ENCODE measurements around the gene LIPK.

Gene LIPK

GRCh38 chr10:88742448-88742847 lies 36.4 kb downstream of the LIPK start:
- no peak overlapping the region for H3K4me2 ChIP-seq (ENCODE audit: low read length)
- no peak overlapping the region for H2AFZ ChIP-seq
- H3K4me1 ChIP-seq: no peaks in the 10 kb centered on the region
- no peaks in the 10 kb centered on the region for H3K27me3 ChIP-seq (ENCODE audit: control insufficient read depth, insufficient read depth, low read length)
- TF ChIP-seq CTCF (IDR thresholded peaks at IDR 0.05): no peak
- H3K36me3 ChIP-seq (ENCODE audit: control insufficient read depth, insufficient read depth, low read length): no peaks in the 10 kb centered on the region
- no peaks in the 10 kb centered on the region for H3K79me2 ChIP-seq
- H3K4me3 ChIP-seq (ENCODE audit: low read depth, low read length): no peak overlapping the region
- no peak overlapping the region for H3K9ac ChIP-seq
- H3K9me3 ChIP-seq (ENCODE audit: control insufficient read depth, low read length): no peaks in the 10 kb centered on the region
- no peak overlapping the region for H3K27ac ChIP-seq

DNA sequence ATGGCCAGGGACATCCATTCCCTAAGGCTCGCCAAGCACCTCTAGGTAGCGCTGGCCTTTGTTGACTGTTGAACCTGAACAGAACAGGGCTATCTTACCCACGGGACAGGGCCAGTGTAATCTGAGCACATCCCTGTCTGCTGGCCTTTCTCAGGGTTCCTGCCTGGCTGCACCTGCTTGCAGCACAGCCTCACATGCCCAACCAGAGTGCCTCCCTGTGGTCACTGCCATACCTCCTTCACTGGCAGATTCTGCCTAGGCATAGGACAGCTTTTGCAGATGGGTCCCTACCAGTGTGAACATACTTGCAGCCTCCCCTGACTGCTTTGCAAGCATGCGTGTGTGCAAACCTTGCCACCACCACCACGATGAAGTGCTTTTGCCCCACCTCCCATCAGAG lies 38.0 kb downstream of the LIPK start:
- Histone ChIP-seq H3K36me3 (ENCODE audit: control insufficient read depth, insufficient read depth, low read length) (no peaks in the 10 kb centered on the region), H3K27me3 (ENCODE audit: control insufficient read depth, insufficient read depth, low read length) (no peaks in the 10 kb centered on the region), H3K4me1 (no peaks in the 10 kb centered on the region), H3K4me3 (ENCODE audit: low read depth, low read length) (no peak overlapping the region), H3K79me2 (no peaks in the 10 kb centered on the region), H3K9me3 (ENCODE audit: control insufficient read depth, low read length) (no peaks in the 10 kb centered on the region), H3K9ac (no peak overlapping the region), H3K4me2 (ENCODE audit: low read length) (no peak overlapping the region), H2AFZ (no peak overlapping the region), H3K27ac (no peak overlapping the region)
- TF ChIP-seq CTCF (IDR thresholded peaks at IDR 0.05): no peak

DNA sequence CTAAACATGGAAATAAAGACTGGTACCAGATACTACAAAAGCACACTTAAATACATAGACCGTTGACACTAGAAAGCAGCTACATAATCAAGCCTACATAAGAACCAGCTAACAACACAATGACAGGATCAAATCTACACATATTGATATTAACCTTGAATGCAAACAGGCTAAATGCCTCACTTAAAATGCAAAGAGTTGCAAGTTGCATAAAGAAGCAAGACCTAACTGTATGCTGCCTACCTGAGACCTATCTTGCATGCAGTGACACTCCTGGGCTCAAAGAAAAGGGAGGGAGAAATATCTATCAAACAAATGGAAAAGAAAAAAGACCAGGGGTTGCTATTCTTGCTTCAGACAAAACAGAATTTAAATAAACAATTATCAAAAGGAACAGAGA lies 39.6 kb downstream of the LIPK start:
- no peak overlapping the region for H3K27ac ChIP-seq
- H3K27me3 ChIP-seq (ENCODE audit: control insufficient read depth, insufficient read depth, low read length): no peaks in the 10 kb centered on the region
- H3K36me3 ChIP-seq (ENCODE audit: control insufficient read depth, insufficient read depth, low read length): no peaks in the 10 kb centered on the region
- H2AFZ ChIP-seq: no peak overlapping the region
- H3K4me3 ChIP-seq (ENCODE audit: low read depth, low read length): no peak overlapping the region
- H3K4me2 ChIP-seq (ENCODE audit: low read length): no peak overlapping the region
- H3K4me1 ChIP-seq: no peaks in the 10 kb centered on the region
- H3K9ac ChIP-seq: no peak overlapping the region
- TF ChIP-seq CTCF (IDR thresholded peaks at IDR 0.05): no peak
- H3K9me3 ChIP-seq (ENCODE audit: control insufficient read depth, low read length): no peaks in the 10 kb centered on the region
- H3K79me2 ChIP-seq: no peaks in the 10 kb centered on the region

GRCh38 chr10:88754287-88754686 lies 48.2 kb downstream of the LIPK start:
- Histone ChIP-seq H3K4me2 (ENCODE audit: low read length) (no peak overlapping the region), H3K9ac (no peak overlapping the region), H3K4me1 (no peaks in the 10 kb centered on the region), H3K27me3 (ENCODE audit: control insufficient read depth, insufficient read depth, low read length) (no peaks in the 10 kb centered on the region), H3K4me3 (ENCODE audit: low read depth, low read length) (no peak overlapping the region), H2AFZ (no peak overlapping the region), H3K27ac (no peak overlapping the region), H3K9me3 (ENCODE audit: control insufficient read depth, low read length) (no peaks in the 10 kb centered on the region), H3K36me3 (ENCODE audit: control insufficient read depth, insufficient read depth, low read length) (no peaks in the 10 kb centered on the region), H3K79me2 (no peaks in the 10 kb centered on the region)
- TF ChIP-seq CTCF (IDR thresholded peaks at IDR 0.05): no peak

DNA sequence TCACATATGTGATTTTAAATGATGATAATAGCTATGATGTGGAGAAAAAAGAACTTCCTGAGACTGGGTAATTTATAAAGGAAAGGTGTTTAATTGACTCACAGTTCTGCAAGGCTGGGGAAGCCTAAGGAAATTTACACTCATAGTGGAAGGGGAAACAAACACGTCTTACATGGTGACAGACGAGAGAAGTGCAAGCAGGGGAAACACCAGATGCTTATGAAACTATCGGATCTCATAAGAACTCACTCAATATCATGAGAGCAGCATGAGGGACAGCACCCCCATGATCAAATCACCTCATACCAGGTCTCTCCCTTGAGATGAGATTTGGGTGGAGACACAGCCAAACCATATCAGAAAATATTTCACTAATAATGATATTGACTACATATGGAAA lies 49.7 kb downstream of the LIPK start:
- no peak overlapping the region for H2AFZ ChIP-seq
- no peaks in the 10 kb centered on the region for H3K4me1 ChIP-seq
- no peaks in the 10 kb centered on the region for H3K79me2 ChIP-seq
- no peak overlapping the region for H3K4me2 ChIP-seq (ENCODE audit: low read length)
- H3K27ac ChIP-seq: no peak overlapping the region
- no peaks in the 10 kb centered on the region for H3K36me3 ChIP-seq (ENCODE audit: control insufficient read depth, insufficient read depth, low read length)
- H3K9me3 ChIP-seq (ENCODE audit: control insufficient read depth, low read length): no peaks in the 10 kb centered on the region
- no peak for TF ChIP-seq CTCF (IDR thresholded peaks at IDR 0.05)
- H3K4me3 ChIP-seq (ENCODE audit: low read depth, low read length): no peak overlapping the region
- no peaks in the 10 kb centered on the region for H3K27me3 ChIP-seq (ENCODE audit: control insufficient read depth, insufficient read depth, low read length)
- no peak overlapping the region for H3K9ac ChIP-seq

Measured in parathyroid adenoma (tissue), 2 donors.